ENCODE results near the gene CGB8.

- TF ChIP-seq CTCF (IDR thresholded peaks at IDR 0.05; ENCODE audit: poor library complexity) (no peak), EZH2phosphoT487 (IDR thresholded peaks at IDR 0.05; ENCODE audit: low read depth, severe bottlenecking, unreplicated experiment) (no peak)
These were observed 44.8 kb downstream of the CGB8 start for GRCh38 chr19:49004133-49004532.

Data from hepatocyte (in vitro differentiated cells).